Cerebellar cortex (tissue), 1 donor: Measurements from ENCODE around the gene OR52E8.
A peak's percentile ranks its signal among the peaks of the same experiment; 100 is the strongest.

Experiments
- DNase-seq: peaks from one replicate; pipeline ENCODE4 v3.0.0-alpha.2; 2015; ENCODE audit warnings: low spot score

The OR52E8 gene

DNA sequence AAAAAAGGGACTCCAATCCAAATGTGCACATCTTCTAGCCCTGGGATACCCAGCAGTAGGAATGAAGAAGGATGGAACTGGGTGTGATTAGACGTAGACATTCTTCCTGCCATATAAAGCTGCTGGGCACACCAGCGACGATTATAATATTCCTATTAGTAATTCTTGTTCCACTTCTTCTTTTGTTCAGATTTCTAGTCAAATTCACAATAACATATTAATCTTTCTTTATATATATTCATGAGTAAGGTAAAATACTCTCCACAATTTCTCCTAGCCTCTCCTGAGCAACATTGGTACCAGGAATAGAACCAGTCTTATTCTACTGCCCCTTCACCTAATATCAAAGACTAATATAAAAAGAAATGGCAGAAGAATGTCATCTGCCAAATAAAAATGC is at the start of gene OR52E8:
Gene OR52E8 (minus strand): TSS at position 101 of the 400 bp plus-strand sequence. CDS start 0 bp downstream, at position 101.
- no peak for DNase-seq

DNA sequence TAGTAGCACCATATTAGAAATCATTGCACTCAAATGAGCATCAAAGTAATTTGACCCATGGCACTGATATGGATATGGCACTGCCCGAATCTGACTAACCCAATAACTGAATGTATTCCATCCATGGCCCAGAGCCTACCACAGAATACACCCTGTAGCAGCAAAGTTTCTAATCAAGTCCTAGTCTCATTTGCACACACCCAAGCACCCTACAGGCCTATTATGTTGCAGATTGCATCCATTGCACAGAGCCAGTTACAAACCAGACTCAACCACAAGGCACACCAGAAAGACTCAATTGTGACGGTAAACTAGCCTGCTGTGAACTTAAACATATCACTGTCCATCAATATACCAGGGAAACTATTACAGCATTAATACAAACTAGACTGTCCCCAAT is 42.0 kb upstream of the OR52E8 start:
- DNase-seq = no peak

DNA sequence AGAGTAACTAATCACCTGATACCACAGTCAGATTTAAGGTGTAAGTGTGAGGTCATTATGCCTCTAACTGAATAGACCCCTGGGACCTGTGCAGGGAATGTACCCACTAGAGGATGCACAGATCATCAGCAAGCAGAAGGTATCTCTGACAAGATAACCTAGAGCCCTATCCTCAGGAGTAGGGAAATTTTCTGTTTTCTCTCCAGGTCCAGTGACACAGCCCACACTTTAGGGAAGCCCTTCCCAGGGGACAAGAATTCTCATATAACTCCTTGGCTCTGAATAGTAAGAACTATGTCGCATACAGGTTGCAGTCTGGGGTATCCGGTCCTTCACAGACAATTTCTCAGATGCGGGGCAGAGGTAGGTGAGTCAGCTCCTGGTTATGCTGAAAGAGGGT is 35.4 kb upstream of the OR52E8 start, which contains the start of gene OR52E5:
Gene OR52E5 (plus strand): TSS at position 301 of the 400 bp plus-strand sequence. CDS start 7,569 bp downstream, outside the sequence.
- no peak for DNase-seq

DNA sequence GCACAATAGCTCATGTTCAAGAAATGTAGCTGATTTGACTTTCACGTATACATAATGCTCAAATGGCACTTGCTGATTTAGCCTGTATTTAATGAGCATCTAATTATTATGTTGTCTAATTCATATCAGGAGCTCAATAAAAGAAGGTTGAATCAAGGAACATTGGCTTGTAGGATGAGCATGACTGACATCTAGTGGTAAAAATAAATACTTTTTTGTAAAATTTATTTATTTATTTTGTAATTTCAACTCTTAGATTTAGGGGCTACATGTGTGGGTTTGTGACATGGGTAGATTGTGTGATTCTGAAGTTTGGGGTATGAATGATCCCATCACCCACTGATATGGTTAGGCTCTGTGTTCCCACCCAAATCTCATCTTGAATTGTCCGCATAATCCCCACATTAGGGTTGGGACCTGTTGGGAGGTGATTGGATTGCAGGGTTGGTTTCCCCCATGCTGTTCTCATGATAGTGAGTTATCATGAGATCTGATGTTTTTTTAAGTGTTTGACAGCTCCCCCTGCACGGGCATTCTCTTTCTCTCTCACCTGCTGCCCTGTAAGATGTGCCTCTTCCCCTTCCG is 33.8 kb upstream of the OR52E8 start:
- peak; percentile 28 for DNase-seq

DNA sequence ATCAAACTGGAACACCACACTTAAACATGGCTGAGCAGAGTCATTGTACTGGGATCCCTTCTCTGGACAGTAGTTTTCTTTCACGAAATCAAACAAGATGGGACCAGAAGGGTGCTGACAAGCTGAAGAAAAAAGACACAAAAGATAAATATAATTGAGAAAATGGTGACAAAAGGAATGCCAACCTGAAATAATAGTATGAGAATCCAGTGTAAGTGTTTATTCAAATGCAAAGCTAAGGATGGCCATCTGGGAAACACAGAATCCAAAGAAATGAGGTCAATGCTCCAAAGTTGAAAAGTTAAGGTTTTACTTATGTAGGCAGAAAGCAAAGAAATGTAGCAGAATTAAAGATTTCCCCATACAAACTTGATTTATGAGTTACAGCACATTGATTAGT is 30.2 kb upstream of the OR52E8 start:
- DNase-seq = no peak

DNA sequence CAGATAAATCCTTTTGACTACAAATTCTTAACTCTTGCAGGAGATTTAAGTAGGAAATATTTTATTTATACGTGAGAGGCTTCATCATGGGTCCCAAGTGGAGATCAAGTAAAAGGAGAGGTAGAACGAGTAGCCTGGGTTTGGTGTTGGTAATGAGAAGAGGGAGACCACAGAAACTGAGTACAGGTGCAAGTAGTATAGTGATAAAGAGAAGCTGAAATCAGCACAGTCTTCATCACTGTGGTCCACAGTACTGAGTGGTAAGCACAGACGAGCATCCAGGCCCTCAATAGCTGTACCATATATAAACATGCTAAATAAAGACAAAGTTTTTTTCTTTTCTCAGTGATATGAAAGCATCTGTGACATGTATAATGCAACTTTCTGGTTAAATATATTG is 29.7 kb upstream of the OR52E8 start:
- no peak for DNase-seq

DNA sequence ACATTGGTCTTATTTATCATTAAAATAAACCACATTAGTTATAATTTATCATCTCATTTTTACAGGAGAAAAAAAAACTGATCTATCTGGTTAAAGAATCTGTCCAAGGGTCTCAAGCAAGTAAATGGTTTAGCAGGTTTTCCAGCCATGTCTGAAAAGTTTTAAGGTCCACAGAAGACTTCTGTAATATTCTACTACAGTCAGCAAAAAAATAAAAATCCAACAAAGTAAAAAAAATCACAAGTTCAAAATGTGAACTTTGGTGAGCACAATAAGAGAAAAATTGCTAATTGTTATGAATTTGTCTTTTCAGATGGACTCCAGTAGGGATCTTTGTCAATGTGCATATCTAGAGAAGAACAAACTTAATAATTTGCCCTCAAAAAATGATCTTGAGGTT is 24.3 kb upstream of the OR52E8 start:
- DNase-seq = no peak

DNA sequence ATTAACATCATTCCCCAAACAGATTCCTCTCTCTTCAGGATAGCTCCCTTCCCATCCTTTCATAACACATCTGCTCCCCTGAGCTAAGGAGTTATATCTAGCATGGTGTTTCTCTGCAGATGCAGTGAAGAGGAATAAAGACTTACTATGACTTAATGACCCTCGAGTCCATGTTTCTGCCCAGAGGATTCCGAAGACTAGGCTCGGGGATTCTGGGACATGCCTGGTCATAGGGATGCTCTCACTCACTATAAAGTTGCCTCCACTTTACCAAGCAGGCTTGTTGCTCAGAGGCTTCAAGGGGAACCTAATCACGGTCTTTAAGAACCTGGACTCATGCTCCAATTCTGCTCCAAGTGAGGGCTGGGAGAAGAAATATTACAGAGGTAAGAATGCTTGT is 22.8 kb upstream of the OR52E8 start, which contains the start of gene OR52E4:
Gene OR52E4 (plus strand): TSS at position 301 of the 400 bp plus-strand sequence. CDS start 3,664 bp downstream, outside the sequence.
- DNase-seq = no peak

DNA sequence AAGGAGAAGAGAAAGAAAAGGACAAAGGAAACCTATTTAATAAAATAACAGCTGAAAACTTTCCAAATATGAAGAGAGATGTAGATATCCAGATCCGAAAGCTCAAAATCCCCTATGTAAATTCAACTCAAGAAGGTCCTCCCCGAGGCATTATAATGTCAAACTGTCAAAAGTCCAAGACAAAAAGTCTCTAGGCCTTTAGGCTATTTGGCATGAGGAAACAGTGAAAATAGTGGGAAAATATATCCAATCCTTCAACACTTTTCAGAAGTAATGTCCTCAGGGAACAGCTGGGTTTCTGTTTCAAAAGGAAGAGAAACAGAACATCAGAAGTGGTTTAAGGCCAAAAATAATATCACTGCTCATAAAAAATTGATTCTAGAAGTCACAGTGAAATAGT is 21.1 kb upstream of the OR52E8 start:
- no peak for DNase-seq

DNA sequence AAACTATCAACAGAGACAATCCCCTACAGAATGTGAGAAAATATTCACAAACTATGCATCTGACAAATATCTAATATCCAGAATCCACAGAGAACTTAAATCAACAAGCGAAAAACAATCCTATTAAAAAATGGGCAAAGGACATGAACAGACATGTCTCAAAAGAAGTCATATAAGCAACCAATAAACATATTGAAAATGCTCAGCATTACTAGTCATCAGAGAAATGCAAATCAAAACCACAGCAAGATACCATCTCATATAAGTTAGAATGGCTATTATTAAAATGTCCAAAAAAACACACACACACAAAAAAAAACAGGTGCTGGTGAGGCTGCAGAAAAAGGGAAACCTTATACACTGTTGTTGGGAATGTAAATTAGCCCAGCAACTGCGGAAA is 8.3 kb upstream of the OR52E8 start:
- DNase-seq = no peak

DNA sequence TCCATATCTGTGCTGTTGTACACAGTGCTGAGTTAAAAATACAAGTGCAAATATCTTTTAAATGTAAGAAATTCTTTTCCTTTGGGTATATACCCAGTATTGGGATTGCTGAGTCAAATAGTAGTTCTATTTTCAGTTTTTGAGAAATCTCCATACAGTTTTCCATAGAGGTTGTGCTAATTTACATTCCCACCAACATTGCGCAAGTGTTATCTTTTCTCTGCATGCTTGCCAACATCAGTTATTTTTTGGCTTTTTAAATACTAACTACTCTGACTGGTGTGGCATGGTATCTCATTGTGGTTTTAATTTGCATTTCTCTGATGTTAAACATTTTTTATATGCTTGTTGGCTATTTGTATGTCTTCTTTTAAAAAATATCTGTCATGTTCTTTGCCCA is 6.5 kb downstream of the OR52E8 start:
- no peak for DNase-seq

DNA sequence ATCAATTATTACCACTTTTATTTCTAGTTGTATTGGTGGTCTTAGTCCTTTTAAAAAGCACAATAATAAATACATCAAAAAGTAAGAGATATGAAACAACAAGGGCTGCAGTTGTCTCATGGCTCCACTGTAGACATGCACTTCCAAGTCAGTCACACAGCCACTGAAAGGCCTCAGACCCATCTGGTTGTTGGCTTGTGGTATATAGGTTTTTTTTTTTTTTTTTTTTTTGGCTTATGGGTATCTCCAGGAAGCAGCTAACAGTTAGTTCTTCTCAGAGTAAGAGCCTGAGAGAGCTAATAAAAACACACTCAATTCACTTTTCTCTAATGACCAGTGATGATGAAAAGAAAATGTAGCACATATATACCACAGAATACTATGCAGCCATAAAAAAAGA is 9.8 kb downstream of the OR52E8 start:
- DNase-seq = no peak

DNA sequence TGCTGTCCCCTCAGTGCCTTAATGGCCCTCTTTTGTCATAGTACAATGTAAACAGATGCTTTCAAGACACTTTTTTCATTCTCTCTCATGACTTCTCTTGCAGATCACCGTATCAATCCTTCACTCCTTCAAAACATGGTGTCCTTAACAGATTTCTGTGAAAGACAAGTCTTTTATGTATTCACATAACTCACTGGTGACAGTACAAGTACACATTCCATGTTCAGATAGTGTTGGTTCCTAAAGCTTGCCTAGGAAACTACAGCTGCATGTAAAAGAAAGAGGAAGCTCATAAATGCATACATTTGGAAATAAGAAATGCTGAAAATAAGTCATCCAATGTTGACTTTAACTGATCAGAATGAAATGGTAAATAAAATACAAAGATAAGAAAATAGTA is 10.8 kb downstream of the OR52E8 start:
- no peak for DNase-seq

DNA sequence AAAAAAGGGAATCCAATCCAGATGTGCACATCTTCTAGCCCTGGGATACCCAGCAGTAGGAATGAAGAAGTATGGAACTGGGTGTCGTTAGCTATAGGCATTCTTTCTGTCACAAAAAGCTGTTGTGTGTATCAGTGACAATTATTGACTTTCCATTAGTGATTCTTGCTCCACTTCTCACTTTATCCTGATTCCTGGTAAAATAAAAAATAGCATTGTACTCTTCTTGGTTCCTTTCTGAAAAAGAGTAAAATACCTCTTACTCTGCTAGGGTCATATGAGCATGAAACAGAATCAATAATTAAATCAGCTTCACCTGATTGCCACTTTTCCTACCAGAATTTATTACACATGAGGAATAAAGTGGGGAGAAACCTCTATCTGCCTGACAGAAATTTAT is 15.7 kb downstream of the OR52E8 start, which contains the start of gene OR52E6:
Gene OR52E6 (minus strand): TSS at position 101 of the 400 bp plus-strand sequence. CDS start 0 bp downstream, at position 101.
- no peak for DNase-seq

DNA sequence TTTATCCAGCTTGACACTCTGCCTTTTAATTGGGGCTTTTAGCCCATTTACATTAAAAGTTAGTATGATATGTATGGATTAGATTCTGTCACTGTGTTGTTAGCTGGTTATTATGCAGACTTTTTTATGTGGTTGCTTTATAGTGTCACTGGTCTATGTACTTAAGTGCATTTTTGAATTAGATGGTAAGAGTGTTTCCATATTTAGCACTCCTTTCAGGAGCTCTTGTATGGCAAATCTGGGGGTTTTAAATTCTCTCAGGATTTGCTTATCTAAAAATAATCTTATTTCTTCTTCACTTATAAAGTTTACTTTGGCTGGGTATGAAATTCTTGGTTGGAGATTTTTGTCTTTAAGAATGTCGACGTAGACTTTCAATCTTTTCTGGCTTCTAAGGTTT is 19.8 kb downstream of the OR52E8 start:
- no peak for DNase-seq

DNA sequence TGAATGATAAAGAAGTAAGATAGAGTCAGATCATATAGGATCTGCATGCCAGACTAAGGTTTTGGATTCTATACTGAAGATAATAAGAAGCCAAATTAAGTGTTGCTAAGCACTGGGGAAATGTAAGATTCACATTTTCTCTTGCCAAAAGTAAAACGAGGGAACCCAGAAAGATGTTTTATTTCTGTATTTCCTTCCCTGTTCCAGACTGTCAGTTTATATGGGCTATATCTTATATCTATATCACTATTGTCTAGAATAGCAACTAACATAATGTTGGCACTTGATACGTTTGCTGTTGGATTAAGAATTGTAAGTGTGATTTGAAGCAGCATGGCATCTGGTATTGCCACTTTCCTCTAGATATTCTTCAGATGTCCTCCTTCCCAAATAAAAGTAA is 24.0 kb downstream of the OR52E8 start:
- DNase-seq = no peak

DNA sequence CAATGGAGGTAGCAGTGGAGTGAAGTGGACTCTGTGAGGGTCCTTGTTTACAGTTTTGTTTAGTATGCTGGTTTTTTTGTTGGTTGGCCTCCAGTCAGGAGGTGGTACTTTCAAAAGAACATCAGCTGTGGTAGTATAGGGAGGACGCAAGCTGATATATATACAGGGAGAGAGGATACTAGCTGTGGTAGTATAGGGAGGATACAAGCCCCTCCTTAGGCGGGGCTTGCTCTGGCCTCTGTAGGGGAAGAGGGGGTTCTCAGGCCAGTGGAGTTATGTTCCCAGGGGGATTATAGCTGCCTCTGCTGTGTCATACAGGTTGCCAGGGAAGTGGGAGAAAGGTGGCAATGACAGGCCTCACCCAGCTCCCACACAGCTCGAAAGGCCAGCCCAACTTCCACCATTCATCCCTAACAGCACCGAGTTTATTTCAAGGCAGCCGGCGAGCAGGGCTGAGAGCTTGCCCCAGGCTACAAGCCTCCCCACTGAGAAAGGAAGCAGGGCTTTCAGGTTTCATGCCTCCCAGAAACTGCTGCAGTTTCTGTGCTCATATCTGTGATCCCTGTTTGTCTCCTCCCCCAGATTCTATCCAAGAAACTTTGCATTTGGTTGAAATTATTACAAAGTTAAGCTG is 26.2 kb downstream of the OR52E8 start:
- no peak for DNase-seq

DNA sequence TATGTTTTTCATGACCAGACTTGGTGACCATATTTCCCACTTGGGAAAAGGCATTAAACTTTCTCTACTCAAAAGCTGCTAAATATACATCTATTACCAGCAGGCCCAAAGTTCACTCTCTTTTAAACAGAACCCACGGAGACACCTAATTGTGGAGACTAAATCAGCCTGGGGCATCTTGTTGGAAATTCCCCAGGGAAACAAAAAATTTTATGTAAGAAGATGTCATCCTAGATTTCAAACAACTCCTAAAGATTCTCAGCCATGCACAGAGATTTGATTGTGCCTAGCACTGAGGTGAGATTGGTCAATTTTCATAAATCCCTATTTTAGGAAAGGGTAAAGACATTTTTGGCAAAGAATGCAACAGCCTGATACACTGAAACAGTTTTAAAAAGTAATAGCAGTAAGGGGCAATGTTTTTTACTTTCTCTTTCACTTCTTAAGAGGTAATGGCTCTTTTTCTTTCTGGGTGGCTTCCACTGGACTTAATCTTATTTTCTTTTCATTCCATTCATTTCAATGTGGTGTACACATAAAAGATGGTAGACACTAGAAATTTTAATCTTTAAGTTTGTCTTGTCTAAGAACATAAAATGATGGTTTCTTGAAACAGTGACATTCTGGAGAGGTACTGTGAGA is 39.1 kb downstream of the OR52E8 start:
- DNase-seq = no peak

DNA sequence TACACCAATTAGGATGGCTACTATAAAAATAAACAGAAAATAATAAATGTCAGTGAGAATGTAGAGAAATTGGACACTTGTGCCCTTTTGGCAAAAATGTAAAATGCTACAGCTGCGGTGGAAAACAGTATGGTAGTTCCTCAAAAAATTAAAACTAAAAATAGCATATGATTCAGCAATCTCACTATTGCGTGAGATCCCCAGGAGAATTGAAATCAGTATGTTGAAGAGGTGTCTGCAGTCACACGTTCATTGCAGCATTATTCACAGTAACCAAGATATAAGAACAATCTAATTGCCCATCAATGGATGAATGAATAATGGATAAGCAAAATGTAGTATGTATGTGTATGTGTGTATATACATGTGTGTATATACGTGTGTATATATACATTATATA is 42.0 kb downstream of the OR52E8 start:
- DNase-seq = no peak

DNA sequence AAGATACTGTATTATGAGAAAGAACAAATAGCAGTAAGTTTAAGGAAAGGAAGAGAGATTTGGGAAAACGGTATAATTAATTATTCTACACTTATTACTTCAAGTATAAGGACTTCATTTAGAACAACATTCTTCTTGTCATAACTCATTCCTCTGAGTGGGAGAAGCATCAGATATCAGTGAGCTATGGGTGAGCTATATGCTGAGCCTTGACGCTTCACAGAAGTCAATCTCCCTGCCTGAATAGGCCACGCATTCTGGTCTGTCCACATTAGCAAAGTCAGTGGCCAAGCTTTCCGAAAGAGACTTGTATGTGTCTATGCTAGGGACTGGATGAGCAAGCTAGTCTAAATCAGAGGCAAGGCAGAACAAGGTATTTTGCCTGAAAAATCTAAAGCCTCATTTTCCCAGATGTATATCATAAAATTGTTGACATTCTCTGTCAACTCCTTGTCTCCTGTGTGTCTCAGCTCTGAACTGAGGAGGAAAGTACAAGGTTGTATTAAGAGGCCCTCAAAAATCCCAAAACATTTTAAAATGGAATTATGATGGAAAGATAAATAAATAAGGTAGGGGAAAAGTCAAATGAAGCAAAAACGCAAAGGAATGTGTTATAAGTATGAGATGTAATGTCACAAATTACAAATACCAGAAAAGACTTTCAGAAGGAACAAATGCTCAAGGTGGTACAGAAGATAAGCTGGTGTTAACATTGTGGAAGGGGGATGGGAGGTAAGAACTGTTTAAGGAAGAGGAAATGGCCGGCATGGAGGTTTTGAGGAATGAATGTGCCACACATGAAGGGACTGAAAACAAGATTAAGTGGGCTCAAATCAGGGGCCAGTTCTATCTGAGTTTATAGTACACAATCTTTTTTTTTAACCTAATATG is 47.3 kb downstream of the OR52E8 start:
- DNase-seq = no peak

DNA sequence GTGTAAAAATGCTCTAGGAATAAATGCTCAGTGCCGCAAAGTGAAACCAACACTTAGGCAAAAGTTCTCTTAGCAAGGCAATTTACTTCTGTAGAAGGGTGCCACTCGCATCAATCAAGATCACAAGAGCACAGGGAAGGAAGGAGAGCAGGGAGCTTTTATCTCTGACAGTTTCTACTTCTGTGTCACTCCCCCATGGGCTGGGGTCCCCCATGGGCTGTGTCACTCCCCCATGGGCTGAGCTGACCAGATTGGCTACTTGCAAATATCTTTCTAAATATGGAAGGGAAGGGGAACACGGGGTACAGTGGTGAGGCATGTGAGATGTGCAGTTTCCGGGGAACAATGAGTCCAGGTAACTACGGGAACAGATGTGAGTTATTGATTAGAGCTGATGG is 48.4 kb downstream of the OR52E8 start:
- DNase-seq = no peak

DNA sequence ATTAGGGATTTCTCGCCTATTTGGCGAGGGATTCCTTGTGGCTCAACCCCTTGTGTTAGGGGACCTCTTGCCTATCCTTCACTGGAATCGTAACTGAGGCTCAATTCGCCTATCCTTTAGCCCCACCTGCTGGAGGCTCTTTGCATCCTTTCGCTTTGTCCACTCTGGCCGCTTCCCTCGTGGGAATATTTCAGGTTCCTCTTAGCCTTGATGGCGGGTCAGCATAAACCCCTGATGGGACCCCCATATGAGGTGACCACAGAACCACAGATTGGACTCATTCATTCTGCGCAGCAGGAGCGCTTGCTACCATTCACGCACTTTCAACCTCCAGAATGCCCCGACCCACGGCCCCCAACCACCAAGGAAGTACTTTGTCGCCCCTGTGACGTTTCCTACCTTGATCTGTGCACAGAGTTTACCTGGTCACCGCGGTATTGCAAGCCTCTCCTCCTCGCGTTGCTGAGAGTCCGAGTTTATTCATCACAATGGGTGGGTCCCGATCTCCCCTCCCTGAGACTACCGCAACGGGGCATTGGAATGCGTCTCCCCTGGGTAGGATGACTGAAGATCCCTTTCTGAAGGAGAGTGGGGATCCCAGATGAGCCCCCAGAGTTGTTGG is 48.9 kb downstream of the OR52E8 start, which contains the start of gene OR52N2:
Gene OR52N2 (plus strand): TSS at position 425 of the 622 bp plus-strand sequence. CDS start 11,412 bp downstream, outside the sequence.
- DNase-seq = peak; percentile 83
